SK-N-SH (cell line): ENCODE data around the gene MALT1. TPM values are rescaled to one million over a fixed set of nuclear protein-coding genes. Genes with fewer than 3 reads are reported as not detected.

ENCODE experiments used
- CTCF ChIA-PET: fragments of 300-600, 350-600 bp; formaldehyde crosslinking; extraction: SDS; loops from one replicate; lab custom pipeline; 2021; lab: Yijun Ruan, JAX
- POLR2A ChIA-PET: fragments of 350-600 bp; sonication (Branson Sonifier 250); formaldehyde crosslinking; extraction: SDS; loops from one replicate; lab custom pipeline; 2020; ENCODE audit warnings: antibody characterized with exemption, inconsistent platforms; lab: Yijun Ruan, JAX
- DNase-seq: peaks from one replicate; pipeline ENCODE4 v3.0.0; 2012
- H2AFZ ChIP-seq: fragments of 200-600 bp; sonication (generic); 2 replicates; pipeline ENCODE4 v1.8.1; 2016; ENCODE audit warnings: antibody characterized with exemption, mild to moderate bottlenecking, low read depth
- H3F3A ChIP-seq: fragments of 200-600 bp; sonication (generic); replicated peaks from 2 replicates; pipeline ENCODE3; 2016; ENCODE audit warnings: antibody characterized with exemption, mild to moderate bottlenecking; ENCODE audit not compliant: insufficient read depth
- H3K27ac ChIP-seq, 2 experiments: fragments of 200-500 bp in 1 of 2; fragments of 200-600 bp in 1 of 2; sonication (Bioruptor generic) in 1 of 2; sonication (generic), shearing (Covaris generic) in 1 of 2; 2 replicates each; pipeline versions ENCODE4 v1.5.1 to v1.6.1; 2014 to 2016; ENCODE audit warnings: low read depth in 2 of 2, inconsistent platforms in 1 of 2, low read length in 1 of 2, mild to moderate bottlenecking in 1 of 2, mixed read lengths in 1 of 2
- H3K27me3 ChIP-seq: fragments of 200-600 bp; sonication (generic), shearing (Covaris generic); 2 replicates; pipeline ENCODE4 v1.6.1; 2016; ENCODE audit warnings: mixed run types; ENCODE audit not compliant: insufficient read depth
- H3K36me3 ChIP-seq, 2 experiments: fragments of 200-500 bp in 1 of 2; fragments of 200-600 bp in 1 of 2; sonication (Bioruptor generic) in 1 of 2; sonication (generic) in 1 of 2; replicated peaks in 1 of 2; 2 replicates each; pipeline versions ENCODE3 to v1.5.1; 2014 to 2016; ENCODE audit warnings: low read length in 1 of 2, mild to moderate bottlenecking in 1 of 2; ENCODE audit not compliant: insufficient read depth in 2 of 2, control insufficient read depth in 1 of 2
- H3K4me1 ChIP-seq, 2 experiments: fragments of 200-500 bp in 1 of 2; fragments of 200-600 bp in 1 of 2; sonication (Bioruptor generic) in 1 of 2; sonication (generic), shearing (Covaris generic) in 1 of 2; 2 replicates each; pipeline versions ENCODE4 v1.5.1 to v1.6.1; 2014 to 2016; ENCODE audit warnings: low read depth in 1 of 2, low read length in 1 of 2, mixed run types in 1 of 2; ENCODE audit not compliant: insufficient read depth in 2 of 2, control insufficient read depth in 1 of 2
- H3K4me2 ChIP-seq: fragments of 200-600 bp; sonication (generic), shearing (Covaris generic); 2 replicates; pipeline ENCODE4 v1.6.1; 2017; ENCODE audit warnings: mixed run types
- H3K4me3 ChIP-seq, 2 experiments: fragments of 200-500 bp in 1 of 2; fragments of 200-600 bp in 1 of 2; sonication (Bioruptor generic) in 1 of 2; sonication (generic), shearing (Covaris generic) in 1 of 2; 2 replicates each; pipeline versions ENCODE4 v1.5.1 to v1.8.1; 2014 to 2016; ENCODE audit warnings: low read depth in 2 of 2, inconsistent platforms in 1 of 2, low read length in 1 of 2, mild to moderate bottlenecking in 1 of 2, mixed read lengths in 1 of 2, moderate library complexity in 1 of 2
- H3K79me2 ChIP-seq: fragments of 200-600 bp; sonication (generic); 2 replicates; pipeline ENCODE4 v1.8.1; 2017; ENCODE audit warnings: mild to moderate bottlenecking; ENCODE audit not compliant: insufficient read depth
- H3K9ac ChIP-seq: fragments of 200-600 bp; sonication (generic); 2 replicates; pipeline ENCODE4 v1.6.1; 2017; ENCODE audit warnings: mixed run types
- H3K9me2 ChIP-seq: fragments of 200-600 bp; sonication (generic); 2 replicates; pipeline ENCODE4 v1.6.1; 2017; ENCODE audit warnings: mixed run types
- H3K9me3 ChIP-seq: fragments of 200-600 bp; sonication (generic); 2 replicates; pipeline ENCODE4 v1.6.1; 2017; ENCODE audit warnings: mixed run types, mild to moderate bottlenecking, moderate library complexity
- H4K20me1 ChIP-seq: fragments of 200-600 bp; sonication (generic); 2 replicates; pipeline ENCODE4 v1.6.1; 2017; ENCODE audit warnings: mild to moderate bottlenecking, mixed run types; ENCODE audit not compliant: insufficient read depth
- ELF1 ChIP-seq: IDR thresholded peaks from 2 replicates; pipeline ENCODE4 v1.4.0; 2012
- MXI1 ChIP-seq: IDR thresholded peaks from 2 replicates; pipeline ENCODE4 v1.6.1; 2012; ENCODE audit warnings: mild to moderate bottlenecking, low read depth, low read length, improper control_type of control experiment
- NFIC ChIP-seq: IDR thresholded peaks from 2 replicates; pipeline ENCODE4 v1.4.0; 2012; ENCODE audit warnings: borderline replicate concordance
- NRF1 ChIP-seq: IDR thresholded peaks from 2 replicates; pipeline ENCODE4 v1.6.1; 2012; ENCODE audit warnings: low read depth, mild to moderate bottlenecking, low read length
- POLR2AphosphoS5 ChIP-seq: IDR thresholded peaks from 2 replicates; pipeline ENCODE4 v1.6.1; 2012; ENCODE audit warnings: low read depth, low read length
- RAD21 ChIP-seq: IDR thresholded peaks from 2 replicates; pipeline ENCODE4 v1.6.1; 2012; ENCODE audit warnings: mild to moderate bottlenecking, low read length
- REST ChIP-seq: IDR thresholded peaks from 2 replicates; pipeline ENCODE4 v1.6.1; 2012; ENCODE audit warnings: mild to moderate bottlenecking, low read depth, low read length, moderate library complexity
- RXRA ChIP-seq: IDR thresholded peaks from 2 replicates; pipeline ENCODE4 v1.4.0; 2012; ENCODE audit warnings: low read depth, mild to moderate bottlenecking, borderline replicate concordance
- SIN3A ChIP-seq: IDR thresholded peaks from 2 replicates; pipeline ENCODE4 v1.6.1; 2012; ENCODE audit warnings: low read depth, mild to moderate bottlenecking, low read length, moderate library complexity, borderline replicate concordance
- TAF1 ChIP-seq: IDR thresholded peaks from 2 replicates; pipeline ENCODE4 v1.6.1; 2012; ENCODE audit warnings: low read depth, mild to moderate bottlenecking, low read length, moderate library complexity, borderline replicate concordance
- USF1 ChIP-seq: IDR thresholded peaks from 2 replicates; pipeline ENCODE4 v1.4.0; 2012; ENCODE audit warnings: low read depth, borderline replicate concordance
- WGBS: methylation state at CpG from one replicate; pipeline ENCODE4 v1.1.6; 2017; ENCODE audit warnings: low lambda C conversion rate; 5-methylcytosine and 5-hydroxymethylcytosine counted together
- polyA plus RNA-seq, 3 experiments: library from polyadenylated mRNA; depleted of rRNA; stranded (reverse); fragments of >200 nt; gene quantifications; 2 replicates each; pipeline ENCODE4 v1.2.3, GENCODE V29; 2012

MALT1 gene
- 6.6 and 10.0 TPM in 2 replicates for polyA plus RNA-seq (2012; rRNA removed)
- polyA plus RNA-seq (2012; cell fraction: cytosol; rRNA removed): 9.1 and 10.1 TPM in 2 replicates
- 6.4 and 16.0 TPM in 2 replicates for polyA plus RNA-seq (2012; cell fraction: nucleus; rRNA removed)

GRCh38 chr18:58671111-58671631, at the start of gene MALT1:
Gene MALT1, plus strand, starts transcription at chr18:58671465. Its CDS starts 179 bp downstream, at chr18:58671644.
- Histone ChIP-seq H3K4me1 (peaks cover 9 to 23% of the 10 kb centered on the region in 2 experiments; a peak in 3 of 4 replicates), H4K20me1 (no peaks in the 10 kb centered on the region; the same call in 1 of the 2 replicates), H3K9ac (peak within 1 kb of the TSS; percentile 79), H3K4me3 (peak within 1 kb of the TSS; percentile 80 to 88), H3K79me2 (peaks cover 42% of the 10 kb centered on the region; the same call in 1 of the 2 replicates), H2AFZ (peak within 1 kb of the TSS; percentile 83), H3K9me2 (no peaks in the 10 kb centered on the region), H3K4me2 (peak within 1 kb of the TSS; percentile 93), H3K9me3 (no peaks in the 10 kb centered on the region), H3K36me3 (no peaks in the 10 kb centered on the region), H3F3A (peaks cover 20% of the 10 kb centered on the region), H3K27ac (peak within 1 kb of the TSS; percentile 58 to 79), H3K27me3 (no peaks in the 10 kb centered on the region)
- CTCF ChIA-PET: interaction anchor here (0.6 to 1.2 kb wide), 5 partner anchors 8 to 97 kb away, joined by 3 to 9 read pairs (median 3); no protein-coding TSS in a partner anchor
- peak; percentile 98 for DNase-seq
- POLR2A ChIA-PET: interaction anchor here (1.3 to 1.7 kb wide), 3 partner anchors 16 to 75 kb away, joined by 3 to 5 read pairs (median 4); no protein-coding TSS in a partner anchor
- 4% methylated on average over 23 of the region's 60 CpGs for WGBS
- TF ChIP-seq REST (peak; percentile 37; the same call in 1 of the 2 replicates), ELF1 (no peak), NRF1 (peak; percentile 72), POLR2AphosphoS5 (peak; percentile 79; the same call in 1 of the 2 replicates), TAF1 (peak; percentile 87), USF1 (0 out of 2 replicates have a peak, but pooled peaks have one; percentile 6), MXI1 (peak; percentile 48; the same call in 1 of the 2 replicates), SIN3A (peak; percentile 89; the same call in 1 of the 2 replicates), RXRA (no peak)

GRCh38 chr18:58624011-58624410, 47.3 kb upstream of the MALT1 start:
- CTCF ChIA-PET: no interaction called here

More at GRCh38 chr18:58624011-58624410, 47.3 kb upstream of the MALT1 start:
- Histone ChIP-seq H2AFZ (no peak overlapping the region), H3K79me2 (no peaks in the 10 kb centered on the region), H3K27ac (no peak overlapping the region), H3K9ac (no peak overlapping the region), H3K4me1 (peaks cover 0 to 4% of the 10 kb centered on the region in 2 experiments; a peak in 1 of 4 replicates), H3K36me3 (no peaks in the 10 kb centered on the region), H3F3A (no peaks in the 10 kb centered on the region), H3K4me3 (no peak overlapping the region), H3K9me3 (no peaks in the 10 kb centered on the region), H3K4me2 (no peak overlapping the region), H4K20me1 (no peaks in the 10 kb centered on the region), H3K27me3 (no peaks in the 10 kb centered on the region), H3K9me2 (no peaks in the 10 kb centered on the region)
- 96% methylated on average over 6 of the region's 6 CpGs for WGBS
- TF ChIP-seq NFIC (no peak), RAD21 (no peak), USF1 (no peak)
- POLR2A ChIA-PET: no interaction called here
- no peak for DNase-seq
